ENCODE measurements around the gene MRPL23.

MRPL23 gene

DNA sequence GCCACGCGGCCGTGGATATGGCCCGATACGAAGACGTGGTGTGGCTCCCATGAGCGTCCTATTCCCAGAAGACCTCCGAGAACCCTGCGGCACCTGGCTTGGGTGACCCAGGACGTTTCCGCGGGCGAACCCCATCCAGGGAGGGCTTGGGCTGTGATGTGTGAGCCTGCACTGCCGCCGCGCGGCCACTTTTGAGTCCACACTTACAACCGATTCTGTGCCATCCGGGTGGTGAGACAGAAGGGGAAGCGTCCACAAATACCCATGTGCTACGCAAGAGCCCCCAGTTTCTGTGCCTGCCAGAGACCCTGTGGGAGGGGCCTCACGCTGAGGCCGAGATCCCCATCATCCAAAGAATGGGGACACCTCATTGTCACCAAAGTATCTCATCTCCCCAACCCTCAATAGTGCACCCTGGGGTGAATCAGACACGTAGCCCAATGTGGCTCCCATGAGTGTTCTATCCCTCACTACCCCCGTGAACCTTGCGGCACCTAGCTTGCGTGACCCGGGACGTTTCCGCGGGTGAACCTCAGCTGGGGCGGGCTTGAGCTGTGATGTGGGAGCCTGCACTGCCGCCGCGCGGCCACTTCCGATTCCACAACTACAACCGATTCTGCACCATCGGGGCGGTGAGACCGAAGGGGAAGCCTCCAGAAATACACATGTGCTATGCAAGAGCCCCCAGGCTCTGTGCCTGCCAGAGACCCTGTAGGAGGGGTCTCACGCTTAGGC is 55.1 kb downstream of the MRPL23 start:
- H3K27me3 ChIP-seq (ENCODE audit: insufficient read depth, low read length, poor library complexity), result no peaks in the 10 kb centered on the region
- ATAC-seq (ENCODE audit: insufficient read depth, low read depth) (peak; percentile 54; the same call in 2 of the 3 replicates), DNase-seq (no peak)
- no peaks in the 10 kb centered on the region for H4K20me1 ChIP-seq (ENCODE audit: insufficient read depth, low read length)
- H3K36me3 ChIP-seq (ENCODE audit: insufficient read depth, low read length), result no peaks in the 10 kb centered on the region
- TF ChIP-seq EZH2 (IDR thresholded peaks at IDR 0.05; ENCODE audit: borderline replicate concordance, low read depth, low read length, severe bottlenecking), result no peak
- TF ChIP-seq, protein P1, sequence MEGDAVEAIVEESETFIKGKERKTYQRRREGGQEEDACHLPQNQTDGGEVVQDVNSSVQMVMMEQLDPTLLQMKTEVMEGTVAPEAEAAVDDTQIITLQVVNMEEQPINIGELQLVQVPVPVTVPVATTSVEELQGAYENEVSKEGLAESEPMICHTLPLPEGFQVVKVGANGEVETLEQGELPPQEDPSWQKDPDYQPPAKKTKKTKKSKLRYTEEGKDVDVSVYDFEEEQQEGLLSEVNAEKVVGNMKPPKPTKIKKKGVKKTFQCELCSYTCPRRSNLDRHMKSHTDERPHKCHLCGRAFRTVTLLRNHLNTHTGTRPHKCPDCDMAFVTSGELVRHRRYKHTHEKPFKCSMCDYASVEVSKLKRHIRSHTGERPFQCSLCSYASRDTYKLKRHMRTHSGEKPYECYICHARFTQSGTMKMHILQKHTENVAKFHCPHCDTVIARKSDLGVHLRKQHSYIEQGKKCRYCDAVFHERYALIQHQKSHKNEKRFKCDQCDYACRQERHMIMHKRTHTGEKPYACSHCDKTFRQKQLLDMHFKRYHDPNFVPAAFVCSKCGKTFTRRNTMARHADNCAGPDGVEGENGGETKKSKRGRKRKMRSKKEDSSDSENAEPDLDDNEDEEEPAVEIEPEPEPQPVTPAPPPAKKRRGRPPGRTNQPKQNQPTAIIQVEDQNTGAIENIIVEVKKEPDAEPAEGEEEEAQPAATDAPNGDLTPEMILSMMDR (IDR thresholded peaks at IDR 0.05; ENCODE audit: borderline replicate concordance, extremely low read depth, low read length, poor library complexity, severe bottlenecking), result no peak
- H2AFZ ChIP-seq (ENCODE audit: low read depth, low read length), result no peak overlapping the region
- H3K27ac ChIP-seq (ENCODE audit: low read length), result no peak overlapping the region
- no peaks in the 10 kb centered on the region for H3K4me1 ChIP-seq (ENCODE audit: insufficient read depth, low read length)
- H3K9ac ChIP-seq (ENCODE audit: low read depth, low read length), result no peak overlapping the region
- H3K79me2 ChIP-seq (ENCODE audit: insufficient read depth, low read length), result no peaks in the 10 kb centered on the region
- no peak overlapping the region for H3K4me2 ChIP-seq (ENCODE audit: insufficient read depth, low read length)
- no peak overlapping the region for H3K4me3 ChIP-seq (ENCODE audit: low read depth in 1 of 2, low read length in 2 of 2)
- H3K9me3 ChIP-seq (ENCODE audit: insufficient read depth, low read length, severe bottlenecking), result no peaks in the 10 kb centered on the region

DNA sequence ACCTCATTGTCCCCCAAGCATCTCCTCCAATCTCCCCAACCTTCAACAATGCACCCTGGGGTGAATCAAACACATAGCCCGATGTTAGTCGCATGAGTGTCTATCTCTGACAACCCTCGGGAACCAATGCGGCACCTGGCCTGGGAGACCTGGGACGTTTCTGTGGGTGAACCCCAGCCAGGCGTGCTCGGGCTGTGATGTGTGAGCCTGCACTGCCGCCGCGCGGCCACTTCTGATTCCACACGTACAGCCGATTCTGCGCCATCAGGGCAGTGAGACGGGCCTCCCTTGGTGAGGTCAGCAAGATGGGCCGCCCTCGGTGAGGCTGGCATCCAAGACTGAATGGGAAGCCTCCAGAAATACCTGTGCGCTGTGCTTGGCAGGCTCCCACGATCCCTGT is 55.7 kb downstream of the MRPL23 start:
- TF ChIP-seq EZH2 (IDR thresholded peaks at IDR 0.05; ENCODE audit: borderline replicate concordance, low read depth, low read length, severe bottlenecking), result no peak
- TF ChIP-seq, protein P1 (IDR thresholded peaks at IDR 0.05; ENCODE audit: borderline replicate concordance, extremely low read depth, low read length, poor library complexity, severe bottlenecking), result no peak
- DNase-seq, result no peak
- H3K4me1 ChIP-seq (ENCODE audit: insufficient read depth, low read length), result no peaks in the 10 kb centered on the region

GRCh38 chr11:2004466-2004865 is 57.3 kb downstream of the MRPL23 start:
- no peak overlapping the region for H3K4me3 ChIP-seq (ENCODE audit: low read depth in 1 of 2, low read length in 2 of 2)
- no peak overlapping the region for H3K9ac ChIP-seq (ENCODE audit: low read depth, low read length)
- H3K36me3 ChIP-seq (ENCODE audit: insufficient read depth, low read length), result no peaks in the 10 kb centered on the region
- DNase-seq (no peak), ATAC-seq (ENCODE audit: insufficient read depth, low read depth) (no peak)
- H3K79me2 ChIP-seq (ENCODE audit: insufficient read depth, low read length), result no peaks in the 10 kb centered on the region
- no peak overlapping the region for H2AFZ ChIP-seq (ENCODE audit: low read depth, low read length)
- no peaks in the 10 kb centered on the region for H4K20me1 ChIP-seq (ENCODE audit: insufficient read depth, low read length)
- no peaks in the 10 kb centered on the region for H3K27me3 ChIP-seq (ENCODE audit: insufficient read depth, low read length, poor library complexity)
- no peak overlapping the region for H3K27ac ChIP-seq (ENCODE audit: low read length)
- no peaks in the 10 kb centered on the region for H3K4me1 ChIP-seq (ENCODE audit: insufficient read depth, low read length)
- H3K4me2 ChIP-seq (ENCODE audit: insufficient read depth, low read length), result no peak overlapping the region
- TF ChIP-seq, protein P1 (IDR thresholded peaks at IDR 0.05; ENCODE audit: borderline replicate concordance, extremely low read depth, low read length, poor library complexity, severe bottlenecking), result no peak
- TF ChIP-seq EZH2 (IDR thresholded peaks at IDR 0.05; ENCODE audit: borderline replicate concordance, low read depth, low read length, severe bottlenecking), result no peak
- no peaks in the 10 kb centered on the region for H3K9me3 ChIP-seq (ENCODE audit: insufficient read depth, low read length, severe bottlenecking)

More for the DNA sequence above, 55.7 kb downstream of the MRPL23 start:
- no peaks in the 10 kb centered on the region for H3K27me3 ChIP-seq (ENCODE audit: insufficient read depth, low read length, poor library complexity)
- no peak overlapping the region for H3K4me2 ChIP-seq (ENCODE audit: insufficient read depth, low read length)
- H3K9ac ChIP-seq (ENCODE audit: low read depth, low read length), result no peak overlapping the region
- H3K36me3 ChIP-seq (ENCODE audit: insufficient read depth, low read length), result no peaks in the 10 kb centered on the region
- no peaks in the 10 kb centered on the region for H4K20me1 ChIP-seq (ENCODE audit: insufficient read depth, low read length)
- no peaks in the 10 kb centered on the region for H3K79me2 ChIP-seq (ENCODE audit: insufficient read depth, low read length)
- no peak overlapping the region for H3K4me3 ChIP-seq (ENCODE audit: low read depth in 1 of 2, low read length in 2 of 2)
- H3K27ac ChIP-seq (ENCODE audit: low read length), result no peak overlapping the region
- H3K9me3 ChIP-seq (ENCODE audit: insufficient read depth, low read length, severe bottlenecking), result no peaks in the 10 kb centered on the region
- no peak overlapping the region for H2AFZ ChIP-seq (ENCODE audit: low read depth, low read length)
- peak; percentile 43; the same call in 2 of the 3 replicates for ATAC-seq (ENCODE audit: insufficient read depth, low read depth)
